PC-9 (cell line): Measurements from ENCODE around the gene SPTB. TPM values are rescaled to one million over a fixed set of nuclear protein-coding genes. Genes with fewer than 3 reads are reported as not detected.

Source experiments
- BruUV-seq: library from RNA; stranded (reverse); fragments of 400-500 nt; replicated peaks from 2 replicates; lab custom pipeline; 2021; lab: Mats Ljungman, UMichigan
- CTCF ChIA-PET: fragments of 300-600 bp; sonication (Branson Sonifier 250); formaldehyde crosslinking; loops from one replicate; lab custom pipeline; 2022; ENCODE audit warnings: antibody characterized with exemption; lab: Charles Lee
- POLR2A ChIA-PET: fragments of 300-600 bp; sonication (Branson Sonifier 250); formaldehyde crosslinking; loops from one replicate; lab custom pipeline; 2022; ENCODE audit warnings: antibody characterized with exemption; ENCODE audit not compliant: unreplicated experiment; lab: Charles Lee
- DNase-seq, 2 experiments: peaks; one replicate each; pipeline versions ENCODE4 v3.0.0 to v3.0.0-alpha.2; 2015 to 2022; ENCODE audit warnings: mixed read lengths in 1 of 2
- H2AFZ ChIP-seq: fragments of 200-600 bp; sonication (generic); 2 replicates; pipeline ENCODE4 v1.8.1; 2017; ENCODE audit warnings: antibody characterized with exemption
- H3F3A ChIP-seq: fragments of 200-600 bp; sonication (generic); 2 replicates; pipeline ENCODE4 v1.8.1; 2017; ENCODE audit warnings: antibody characterized with exemption, mild to moderate bottlenecking, low read depth; ENCODE audit not compliant: insufficient read depth
- H3K27ac ChIP-seq: fragments of 200-600 bp; sonication (generic); 2 replicates; pipeline ENCODE4 v1.6.1; 2016; ENCODE audit warnings: mixed run types
- H3K27me3 ChIP-seq: fragments of 200-600 bp; sonication (generic); 2 replicates; pipeline ENCODE4 v1.6.1; 2016; ENCODE audit warnings: low read depth, mixed run types; ENCODE audit not compliant: insufficient read depth
- H3K36me3 ChIP-seq: fragments of 200-600 bp; sonication (generic); 2 replicates; pipeline ENCODE4 v1.6.1; 2016; ENCODE audit warnings: low read depth, mixed run types
- H3K4me1 ChIP-seq: fragments of 200-600 bp; sonication (generic); replicated peaks from 2 replicates; pipeline ENCODE4 v1.6.1; 2016; ENCODE audit warnings: mixed run types; ENCODE audit not compliant: insufficient read depth
- H3K4me2 ChIP-seq: fragments of 200-600 bp; sonication (generic); 2 replicates; pipeline ENCODE4 v1.6.1; 2017; ENCODE audit warnings: mixed run types
- H3K4me3 ChIP-seq: fragments of 200-600 bp; sonication (generic); 2 replicates; pipeline ENCODE4 v1.6.1; 2016; ENCODE audit warnings: mixed run types
- H3K79me2 ChIP-seq: fragments of 200-600 bp; sonication (generic); 2 replicates; pipeline ENCODE4 v1.6.1; 2017; ENCODE audit warnings: low read depth, mixed run types
- H3K9me2 ChIP-seq: fragments of 200-600 bp; sonication (generic); 2 replicates; pipeline ENCODE4 v1.8.1; 2017; ENCODE audit warnings: mild to moderate bottlenecking; ENCODE audit not compliant: insufficient read depth
- H3K9me3 ChIP-seq: fragments of 200-600 bp; sonication (generic); 2 replicates; pipeline ENCODE4 v1.8.1; 2016; ENCODE audit warnings: low read depth; ENCODE audit not compliant: insufficient read depth
- H4K20me1 ChIP-seq: fragments of 200-600 bp; sonication (generic); 2 replicates; pipeline ENCODE4 v1.8.1; 2017; ENCODE audit not compliant: insufficient read depth
- CTCF ChIP-seq: fragments of 200-600 bp; sonication (generic); conservative IDR thresholded peaks from 2 replicates; pipeline ENCODE4 v1.6.1; 2017; ENCODE audit warnings: mixed run types, antibody characterized with exemption, mild to moderate bottlenecking, moderate library complexity
- EZH2 ChIP-seq: fragments of 200-600 bp; sonication (generic); IDR thresholded peaks from 2 replicates; pipeline ENCODE4 v1.8.0; 2017; ENCODE audit warnings: antibody characterized with exemption, low read depth
- intact Hi-C: fragments of 100-400 bp; cut with micrococcal nuclease; formaldehyde crosslinking; loops from one replicate; pipeline ENCODE4 v1.10.0; 2022; ENCODE audit not compliant: unreplicated experiment
- total RNA-seq: library from RNA; stranded (reverse); gene quantifications from 2 replicates; pipeline ENCODE4 v1.2.3, GENCODE V29; 2021

SPTB gene
- total RNA-seq, 1 experiment from 2014 or later: 0.50 TPM

- no peak overlapping the region for H3K4me2 ChIP-seq
- no peak overlapping the region for H3K4me3 ChIP-seq
- no peaks in the 10 kb centered on the region for H3K79me2 ChIP-seq
- intact Hi-C loops: no loop called here
- H4K20me1 ChIP-seq: no peaks in the 10 kb centered on the region
- no peak overlapping the region for H3K27ac ChIP-seq
- no peaks in the 10 kb centered on the region for H3K9me3 ChIP-seq
- no peaks in the 10 kb centered on the region for H3F3A ChIP-seq
- H3K27me3 ChIP-seq: 0 out of 2 replicates have a peak, but pooled peaks cover 7% of the 10 kb centered on the region
- ChIA-PET CTCF (no interaction called here), POLR2A (no interaction called here)
- no peaks in the 10 kb centered on the region for H3K9me2 ChIP-seq
- no peak for TF ChIP-seq EZH2
- TF ChIP-seq CTCF: no peak
- H3K4me1 ChIP-seq: no peaks in the 10 kb centered on the region
- H3K36me3 ChIP-seq: no peaks in the 10 kb centered on the region
- DNase-seq: no peak
- no peak overlapping the region for H2AFZ ChIP-seq
- no TSS peak for BruUV-seq
Measured at GRCh38 chr14:64795211-64795610, 84.5 kb downstream of the SPTB start.

GRCh38 chr14:64792871-64793560, 86.7 kb downstream of the SPTB start:
- Histone ChIP-seq H4K20me1 (no peaks in the 10 kb centered on the region), H3K9me3 (no peaks in the 10 kb centered on the region), H3K27me3 (0 out of 2 replicates have a peak, but pooled peaks cover 7% of the 10 kb centered on the region), H3K79me2 (no peaks in the 10 kb centered on the region), H3K4me1 (peaks cover 16% of the 10 kb centered on the region), H3K4me3 (no peak overlapping the region), H3K4me2 (no peak overlapping the region), H3K36me3 (no peaks in the 10 kb centered on the region), H2AFZ (no peak overlapping the region), H3K27ac (no peak overlapping the region), H3F3A (peaks cover 7% of the 10 kb centered on the region; the same call in 1 of the 2 replicates), H3K9me2 (no peaks in the 10 kb centered on the region)
- no peak for DNase-seq
- no TSS peak for BruUV-seq
- intact Hi-C loops: no loop called here
- POLR2A ChIA-PET: no interaction called here
- TF ChIP-seq EZH2 (no peak), CTCF (no peak)
- CTCF ChIA-PET: no interaction called here

- TF ChIP-seq CTCF: no peak
- CTCF ChIA-PET: interaction anchor here (0.6 kb wide), 1 partner anchor 191 kb away, joined by 3 read pairs; no protein-coding TSS in a partner anchor
- Histone ChIP-seq H3F3A (peaks cover 7% of the 10 kb centered on the region; the same call in 1 of the 2 replicates), H3K36me3 (no peaks in the 10 kb centered on the region), H3K9me3 (no peaks in the 10 kb centered on the region), H3K4me3 (no peak overlapping the region), H4K20me1 (no peaks in the 10 kb centered on the region), H3K9me2 (no peaks in the 10 kb centered on the region), H3K79me2 (no peaks in the 10 kb centered on the region), H3K27me3 (0 out of 2 replicates have a peak, but pooled peaks cover 7% of the 10 kb centered on the region), H3K4me2 (no peak overlapping the region), H3K27ac (no peak overlapping the region), H3K4me1 (peaks cover 16% of the 10 kb centered on the region), H2AFZ (no peak overlapping the region)
- no peak for DNase-seq
- BruUV-seq: no TSS peak
- intact Hi-C loops: no loop called here
- POLR2A ChIA-PET: interaction anchor here (1.0 kb wide), 1 partner anchor 14 kb away, joined by 4 read pairs; no protein-coding TSS in a partner anchor
Measured at GRCh38 chr14:64792231-64792630, 87.5 kb downstream of the SPTB start.
